ENCODE results near the gene ARFGAP1. TPM values are rescaled to one million over a fixed set of nuclear protein-coding genes. Genes with fewer than 3 reads are reported as not detected.
"Not testable (repeated sequence)": the region's sequence is repeated elsewhere in the genome, so short reads cannot be mapped to it uniquely, and the experiment has no call there.

Gene ARFGAP1
- total and polyA plus RNA-seq, 10 of the 15 experiments (the other 5 are each of a cell fraction or from before 2014, with no cell fraction given) = 0.45 to 79.9 (median 30.8) TPM

DNA sequence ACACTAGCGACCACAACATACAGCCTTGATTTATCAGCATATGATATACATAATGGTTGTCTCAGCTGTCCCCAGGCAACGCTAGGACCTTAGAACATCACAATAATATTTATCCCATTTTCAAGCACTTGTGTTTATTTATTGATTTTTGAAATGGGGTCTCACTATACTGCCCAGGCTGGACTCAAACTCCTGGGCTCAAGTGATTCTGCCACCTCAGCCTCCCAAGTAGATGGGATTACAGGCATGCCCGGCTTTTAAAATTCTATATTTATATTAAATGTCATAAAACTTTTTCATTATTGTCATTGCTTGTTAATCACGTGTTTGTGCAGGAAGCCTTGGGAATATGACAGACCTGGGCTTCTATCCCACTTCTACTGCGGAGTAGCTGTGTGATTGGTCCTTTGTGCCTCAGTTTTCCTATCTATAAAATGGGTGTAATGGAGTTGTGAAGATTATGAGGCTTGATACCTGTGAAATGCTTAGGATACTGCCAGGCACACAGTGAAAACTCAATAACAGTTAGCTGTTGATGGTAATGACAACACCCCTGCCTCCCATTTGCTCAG, 30.6 kb downstream of the ARFGAP1 start:
- ChIA-PET CTCF (no interaction called here), POLR2A (no interaction called here), SMC1A (ENCODE audit: uncharacterized antibody, unreplicated experiment) (no interaction called here), RAD21 (ENCODE audit: unreplicated experiment) (no interaction called here)
- in situ Hi-C loops (cut with MboI) (no loop called here), intact Hi-C loops (cut with micrococcal nuclease; ENCODE audit: unreplicated experiment) (no loop called here)
- Histone ChIP-seq H3K9me3 (replicated peaks; ENCODE audit: control insufficient read depth, insufficient read depth, low read length) (no peaks in the 10 kb centered on the region), H3K27ac (ENCODE audit: control insufficient read depth, insufficient read depth) (no peak overlapping the region), H3K9ac (ENCODE audit: control insufficient read depth, insufficient read depth, low read length) (no peak overlapping the region), H3K4me2 (ENCODE audit: control insufficient read depth, insufficient read depth) (no peak overlapping the region), H3K27me3 (replicated peaks in 1 of 2; ENCODE audit: control insufficient read depth in 2 of 2, insufficient read depth in 2 of 2, low read length in 1 of 2) (no peaks in the 10 kb centered on the region), H3K4me3 (no peak overlapping the region), H3K4me1 (ENCODE audit: control insufficient read depth, insufficient read depth, low read length) (no peaks in the 10 kb centered on the region), H4K20me1 (ENCODE audit: control insufficient read depth, insufficient read depth) (no peaks in the 10 kb centered on the region), H3K79me2 (ENCODE audit: control insufficient read depth, insufficient read depth, low read length) (no peaks in the 10 kb centered on the region), H3K36me3 (ENCODE audit: control insufficient read depth in 2 of 2, insufficient read depth in 2 of 2, low read length in 1 of 2) (no peaks in the 10 kb centered on the region), H2AFZ (ENCODE audit: control insufficient read depth, low read depth, low read length) (no peak overlapping the region)
- TF ChIP-seq BRCA1 (IDR thresholded peaks at IDR 0.05; ENCODE audit: low read depth, low read length) (no peak), BCL11A (IDR thresholded peaks at IDR 0.05; ENCODE audit: low read depth, low read length) (no peak), TCF3 (IDR thresholded peaks at IDR 0.05; ENCODE audit: borderline replicate concordance, insufficient read depth, low read depth, low read length) (no peak), NR2F1 (conservative IDR thresholded peaks at IDR 0.05) (no peak), POU2F2 (IDR thresholded peaks at IDR 0.05; ENCODE audit: borderline replicate concordance, low read depth, low read length) (no peak), SUZ12 (IDR thresholded peaks at IDR 0.05; ENCODE audit: unreplicated experiment) (no peak)
- BruUV-seq (replicated peaks) = no TSS peak
- no peak for FAIRE-seq
- WGBS (ENCODE audit: insufficient coverage, insufficient replicate concordance, low lambda C conversion rate, missing lambda C conversion rate) = 59% methylated on average over 5 of the region's 5 CpGs
- ATAC-seq = no peak
- no peak for DNase-seq (ENCODE audit: low read depth, low spot score)

GRCh38 chr20:63305393-63305792, 32.8 kb downstream of the ARFGAP1 start:
- CTCF ChIA-PET = no interaction called here
- intact Hi-C loops (cut with micrococcal nuclease; ENCODE audit: unreplicated experiment) = no loop called here

GRCh38 chr20:63305933-63306672, 33.5 kb downstream of the ARFGAP1 start:
- H3K27me3 ChIP-seq (replicated peaks in 1 of 2; ENCODE audit: control insufficient read depth in 2 of 2, insufficient read depth in 2 of 2, low read length in 1 of 2); SMC1A ChIA-PET (ENCODE audit: uncharacterized antibody, unreplicated experiment); H3K36me3 ChIP-seq (ENCODE audit: control insufficient read depth in 2 of 2, insufficient read depth in 2 of 2, low read length in 1 of 2); H3K9ac ChIP-seq (ENCODE audit: control insufficient read depth, insufficient read depth, low read length); H3K4me2 ChIP-seq (ENCODE audit: control insufficient read depth, insufficient read depth); CTCF ChIA-PET; BruUV-seq (replicated peaks); ATAC-seq; in situ Hi-C loops (cut with MboI); H2AFZ ChIP-seq (ENCODE audit: control insufficient read depth, low read depth, low read length); H3K4me3 ChIP-seq; H3K27ac ChIP-seq (ENCODE audit: control insufficient read depth, insufficient read depth); H3K79me2 ChIP-seq (ENCODE audit: control insufficient read depth, insufficient read depth, low read length); intact Hi-C loops (cut with micrococcal nuclease; ENCODE audit: unreplicated experiment); H4K20me1 ChIP-seq (ENCODE audit: control insufficient read depth, insufficient read depth); H3K4me1 ChIP-seq (ENCODE audit: control insufficient read depth, insufficient read depth, low read length); H3K9me3 ChIP-seq (replicated peaks; ENCODE audit: control insufficient read depth, insufficient read depth, low read length); FAIRE-seq; RAD21 ChIA-PET (ENCODE audit: unreplicated experiment); DNase-seq (ENCODE audit: low read depth, low spot score); POLR2A ChIA-PET: not testable (repeated sequence)
- WGBS (ENCODE audit: insufficient coverage, insufficient replicate concordance, low lambda C conversion rate, missing lambda C conversion rate) = 40% methylated on average over 23 of the region's 30 CpGs

More at GRCh38 chr20:63305393-63305792, 32.8 kb downstream of the ARFGAP1 start:
- Histone ChIP-seq H3K27ac (ENCODE audit: control insufficient read depth, insufficient read depth) (no peak overlapping the region), H4K20me1 (ENCODE audit: control insufficient read depth, insufficient read depth) (no peaks in the 10 kb centered on the region), H3K4me2 (ENCODE audit: control insufficient read depth, insufficient read depth) (no peak overlapping the region), H3K79me2 (ENCODE audit: control insufficient read depth, insufficient read depth, low read length) (no peaks in the 10 kb centered on the region), H3K36me3 (ENCODE audit: control insufficient read depth in 2 of 2, insufficient read depth in 2 of 2, low read length in 1 of 2) (no peaks in the 10 kb centered on the region), H2AFZ (ENCODE audit: control insufficient read depth, low read depth, low read length) (no peak overlapping the region), H3K9ac (ENCODE audit: control insufficient read depth, insufficient read depth, low read length) (no peak overlapping the region), H3K9me3 (replicated peaks; ENCODE audit: control insufficient read depth, insufficient read depth, low read length) (no peaks in the 10 kb centered on the region), H3K27me3 (replicated peaks in 1 of 2; ENCODE audit: control insufficient read depth in 2 of 2, insufficient read depth in 2 of 2, low read length in 1 of 2) (no peaks in the 10 kb centered on the region), H3K4me3 (no peak overlapping the region), H3K4me1 (ENCODE audit: control insufficient read depth, insufficient read depth, low read length) (no peaks in the 10 kb centered on the region)
- FAIRE-seq = no peak
- TF ChIP-seq YBX1 (IDR thresholded peaks at IDR 0.05) (no peak), TARDBP (IDR thresholded peaks at IDR 0.05; ENCODE audit: borderline replicate concordance) (no peak), EP300 (IDR thresholded peaks at IDR 0.05; ENCODE audit: borderline replicate concordance in 1 of 2, control insufficient read depth in 1 of 2, low read depth in 2 of 2, low read length in 2 of 2) (no peak), TCF12 (IDR thresholded peaks at IDR 0.05; ENCODE audit: low read depth, low read length) (no peak), RAD21 (IDR thresholded peaks at IDR 0.05; ENCODE audit: insufficient read depth, low read depth, low read length) (no peak), MEF2A (IDR thresholded peaks at IDR 0.05; ENCODE audit: insufficient read depth, low read depth, low read length) (no peak)
- DNase-seq (ENCODE audit: low read depth, low spot score) = no peak
- ATAC-seq = no peak
- ChIA-PET POLR2A (no interaction called here), RAD21 (ENCODE audit: unreplicated experiment) (no interaction called here), SMC1A (ENCODE audit: uncharacterized antibody, unreplicated experiment) (no interaction called here)
- in situ Hi-C loops (cut with MboI) = no loop called here
- BruUV-seq (replicated peaks) = no TSS peak
- WGBS (ENCODE audit: insufficient coverage, insufficient replicate concordance, low lambda C conversion rate, missing lambda C conversion rate) = 40% methylated on average over 8 of the region's 8 CpGs

Measured in GM12878 (cell line).